ENCODE results near the gene GDNF. TPM values are rescaled to one million over a fixed set of nuclear protein-coding genes. Genes with fewer than 3 reads are reported as not detected.
"Not testable (repeated sequence)": the region's sequence is repeated elsewhere in the genome, so short reads cannot be mapped to it uniquely, and the experiment has no call there.

GDNF gene
- total RNA-seq, 4 donors from 2014 or later, result not detected

GRCh38 chr5:37869216-37869615, 29.4 kb upstream of the GDNF start:
- DNase-seq (ENCODE audit: low spot score in 2 of 2), result no peak
- H3K4me3 ChIP-seq, result no peak overlapping the region
- 85 to 88% methylated on average over 2 of the region's 2 CpGs for WGBS, 2 donors
- H3K9me3 ChIP-seq, result peaks cover 0 to 5% (median 0%) of the 10 kb centered on the region in 4 donors
- H3K36me3 ChIP-seq, result no peaks in the 10 kb centered on the region
- H3K4me1 ChIP-seq, result no peaks in the 10 kb centered on the region
- no peaks in the 10 kb centered on the region for H3K27me3 ChIP-seq
- no peak for TF ChIP-seq EP300 (IDR thresholded peaks at IDR 0.05)
- no peak for TF ChIP-seq POLR2A (IDR thresholded peaks at IDR 0.05)
- TF ChIP-seq, protein P1, sequence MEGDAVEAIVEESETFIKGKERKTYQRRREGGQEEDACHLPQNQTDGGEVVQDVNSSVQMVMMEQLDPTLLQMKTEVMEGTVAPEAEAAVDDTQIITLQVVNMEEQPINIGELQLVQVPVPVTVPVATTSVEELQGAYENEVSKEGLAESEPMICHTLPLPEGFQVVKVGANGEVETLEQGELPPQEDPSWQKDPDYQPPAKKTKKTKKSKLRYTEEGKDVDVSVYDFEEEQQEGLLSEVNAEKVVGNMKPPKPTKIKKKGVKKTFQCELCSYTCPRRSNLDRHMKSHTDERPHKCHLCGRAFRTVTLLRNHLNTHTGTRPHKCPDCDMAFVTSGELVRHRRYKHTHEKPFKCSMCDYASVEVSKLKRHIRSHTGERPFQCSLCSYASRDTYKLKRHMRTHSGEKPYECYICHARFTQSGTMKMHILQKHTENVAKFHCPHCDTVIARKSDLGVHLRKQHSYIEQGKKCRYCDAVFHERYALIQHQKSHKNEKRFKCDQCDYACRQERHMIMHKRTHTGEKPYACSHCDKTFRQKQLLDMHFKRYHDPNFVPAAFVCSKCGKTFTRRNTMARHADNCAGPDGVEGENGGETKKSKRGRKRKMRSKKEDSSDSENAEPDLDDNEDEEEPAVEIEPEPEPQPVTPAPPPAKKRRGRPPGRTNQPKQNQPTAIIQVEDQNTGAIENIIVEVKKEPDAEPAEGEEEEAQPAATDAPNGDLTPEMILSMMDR (IDR thresholded peaks at IDR 0.05), result no peak
- no peak overlapping the region for H3K27ac ChIP-seq

GRCh38 chr5:37867654-37868053, 27.8 kb upstream of the GDNF start:
- Histone ChIP-seq H3K4me1 (no peaks in the 10 kb centered on the region), H3K27me3 (no peaks in the 10 kb centered on the region), H3K27ac (no peak overlapping the region), H3K9me3 (peaks cover 0 to 5% (median 0%) of the 10 kb centered on the region in 4 donors), H3K4me3 (no peak overlapping the region), H3K36me3 (no peaks in the 10 kb centered on the region)
- WGBS, 2 donors, result 28 to 30% methylated on average over 3 of the region's 3 CpGs
- no peak for DNase-seq (ENCODE audit: low spot score in 2 of 2)
- TF ChIP-seq EP300 (IDR thresholded peaks at IDR 0.05) (no peak), POLR2A (IDR thresholded peaks at IDR 0.05) (no peak)
- TF ChIP-seq, protein P1 (IDR thresholded peaks at IDR 0.05), result no peak

DNA sequence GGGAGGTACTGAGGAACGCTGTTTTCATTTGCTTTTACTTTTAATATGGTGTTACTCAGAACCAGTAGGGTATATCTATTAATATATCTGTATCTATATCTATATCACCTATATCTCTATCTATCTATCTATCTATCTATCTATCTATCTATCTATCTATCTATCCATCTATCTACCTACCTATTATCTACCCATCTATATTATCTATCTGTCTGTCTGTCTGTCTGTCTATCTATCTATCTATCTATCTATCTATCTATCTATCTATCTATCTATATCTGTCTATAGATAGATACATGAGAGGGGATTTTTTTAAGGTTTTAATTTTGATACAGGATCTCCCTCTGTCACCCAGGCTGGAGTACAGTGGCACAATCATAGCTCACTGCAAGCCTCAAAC, 23.1 kb upstream of the GDNF start:
- WGBS, 2 donors, result 83 to 90% methylated on average over 1 of the region's 1 CpG
- not testable (repeated sequence) for H3K9me3 ChIP-seq; H3K4me3 ChIP-seq; H3K4me1 ChIP-seq; H3K36me3 ChIP-seq; H3K27ac ChIP-seq; DNase-seq (ENCODE audit: low spot score in 2 of 2); H3K27me3 ChIP-seq

DNA sequence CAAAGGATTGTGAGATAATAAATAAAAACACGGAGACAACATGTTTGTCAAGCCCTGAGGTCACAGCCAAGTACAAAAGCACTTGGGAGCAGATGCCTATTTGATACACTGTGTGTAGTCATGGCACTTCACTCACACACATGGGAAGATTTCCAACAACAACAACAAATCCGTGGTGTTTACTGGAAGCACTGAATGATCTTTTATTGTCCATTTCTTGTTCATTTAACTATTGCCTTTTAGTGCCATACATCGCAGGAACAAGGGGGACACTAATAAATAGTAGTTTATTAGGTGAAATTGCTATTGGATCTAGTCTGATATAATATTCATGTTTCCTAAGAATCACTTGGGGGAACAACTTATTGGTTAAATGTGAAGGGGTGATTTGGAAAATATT, 20.4 kb upstream of the GDNF start:
- WGBS, 2 donors, result 37 to 38% methylated on average over 3 of the region's 3 CpGs
- H3K36me3 ChIP-seq, result no peaks in the 10 kb centered on the region
- no peaks in the 10 kb centered on the region for H3K4me1 ChIP-seq
- H3K27ac ChIP-seq, result no peak overlapping the region
- no peak for DNase-seq (ENCODE audit: low spot score in 2 of 2)
- no peaks in the 10 kb centered on the region for H3K9me3 ChIP-seq
- no peaks in the 10 kb centered on the region for H3K27me3 ChIP-seq
- no peak overlapping the region for H3K4me3 ChIP-seq
- TF ChIP-seq, protein P1 (IDR thresholded peaks at IDR 0.05), result no peak
- no peak for TF ChIP-seq EP300 (IDR thresholded peaks at IDR 0.05)
- TF ChIP-seq POLR2A (IDR thresholded peaks at IDR 0.05), result no peak

DNA sequence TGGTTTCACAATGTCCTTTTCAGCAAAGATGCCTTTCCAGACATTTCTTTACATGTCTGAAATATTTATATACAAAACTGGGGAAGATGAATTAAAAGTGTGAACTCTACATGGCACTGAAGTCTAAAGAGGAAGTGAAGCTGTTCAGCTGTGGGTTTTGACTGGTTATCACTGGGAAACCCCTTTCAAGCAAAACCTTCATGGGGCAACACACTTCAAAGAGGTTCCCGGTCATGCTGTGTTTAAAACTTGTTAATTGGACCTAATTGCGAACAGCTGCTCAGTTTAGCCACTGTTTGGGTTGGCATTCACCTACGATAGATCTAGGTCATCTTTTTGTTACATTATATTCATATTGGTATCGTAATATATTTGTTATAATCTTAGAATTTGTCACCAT, 20.0 kb upstream of the GDNF start:
- TF ChIP-seq, protein P1 (IDR thresholded peaks at IDR 0.05), result no peak
- TF ChIP-seq EP300 (IDR thresholded peaks at IDR 0.05) (no peak), POLR2A (IDR thresholded peaks at IDR 0.05) (no peak)
- H3K27ac ChIP-seq, result no peak overlapping the region
- H3K4me3 ChIP-seq, result no peak overlapping the region
- no peaks in the 10 kb centered on the region for H3K4me1 ChIP-seq
- 64 to 68% methylated on average over 4 of the region's 4 CpGs for WGBS, 2 donors
- no peaks in the 10 kb centered on the region for H3K36me3 ChIP-seq
- DNase-seq (ENCODE audit: low spot score in 2 of 2), result no peak
- H3K9me3 ChIP-seq, result peaks cover 0 to under 1% (median 0%) of the 10 kb centered on the region in 4 donors
- H3K27me3 ChIP-seq, result no peaks in the 10 kb centered on the region

- DNase-seq (ENCODE audit: low spot score in 2 of 2), result no peak
- no peak overlapping the region for H3K4me3 ChIP-seq
- TF ChIP-seq POLR2A (IDR thresholded peaks at IDR 0.05) (no peak), EP300 (IDR thresholded peaks at IDR 0.05) (no peak)
- H3K4me1 ChIP-seq, result no peaks in the 10 kb centered on the region
- H3K9me3 ChIP-seq, result peaks cover 0 to 5% (median 0%) of the 10 kb centered on the region in 4 donors
- H3K36me3 ChIP-seq, result no peaks in the 10 kb centered on the region
- H3K27me3 ChIP-seq, result no peaks in the 10 kb centered on the region
- no peak overlapping the region for H3K27ac ChIP-seq
These were observed 18.4 kb upstream of the GDNF start for GRCh38 chr5:37858250-37858649.

Data from tibial nerve (tissue), 4 donors.